Uterus (tissue), 4 donors: ENCODE data around the gene ACAD11. TPM values are rescaled to one million over a fixed set of nuclear protein-coding genes. Genes with fewer than 3 reads are reported as not detected.
A peak's percentile ranks its signal among the peaks of the same experiment; 100 is the strongest.
"Not testable (repeated sequence)": the region's sequence is repeated elsewhere in the genome, so short reads cannot be mapped to it uniquely, and the experiment has no call there.

Experiments used
- DNase-seq, 2 donors: peaks; one replicate each; pipeline ENCODE4 v3.0.0-alpha.2; 2019 to 2020
- H3K27ac ChIP-seq, 2 donors: fragments of 200-600 bp; sonication (generic); 1 replicate in 1 of 2; 2 replicates in 1 of 2; pipeline ENCODE4 v1.5.1; 2016 to 2018
- H3K27me3 ChIP-seq, 2 donors: fragments of 200-600 bp; sonication (generic); one replicate each; pipeline ENCODE4 v1.5.1; 2018 to 2019; ENCODE audit warnings: control low read depth in 1 of 2
- H3K36me3 ChIP-seq, 2 donors: fragments of 200-600 bp; sonication (generic); one replicate each; pipeline ENCODE4 v1.5.1; 2019; ENCODE audit warnings: control low read depth in 1 of 2
- H3K4me1 ChIP-seq, 2 donors: fragments of 200-600 bp; sonication (generic); one replicate each; pipeline ENCODE4 v1.5.1; 2018 to 2019; ENCODE audit warnings: control low read depth in 1 of 2
- H3K4me3 ChIP-seq, 2 donors: fragments of 200-600 bp; sonication (generic); 1 replicate in 1 of 2; 2 replicates in 1 of 2; pipeline ENCODE4 v1.5.1; 2018 to 2019; ENCODE audit warnings: mild to moderate bottlenecking in 1 of 2
- H3K9me3 ChIP-seq, 2 donors: fragments of 200-600 bp; sonication (generic); one replicate each; pipeline ENCODE4 v1.5.1; 2019; ENCODE audit warnings: control low read depth in 1 of 2
- POLR2A ChIP-seq, 2 donors: fragments of 450-650 bp; IDR thresholded peaks; one replicate each; pipeline ENCODE4 v1.6.1; 2016; ENCODE audit warnings: antibody characterized with exemption in 2 of 2, mild to moderate bottlenecking in 1 of 2, moderate library complexity in 1 of 2
- intact Hi-C: fragments of 100-400 bp; cut with DNase I; formaldehyde crosslinking; loops from one replicate; pipeline ENCODE4 v1.15.1; 2023; ENCODE audit warnings: low total_unique reads
- total RNA-seq, 4 donors: library from RNA; depleted of rRNA in 3 of 4; stranded (reverse); fragments of >200 nt in 3 of 4; gene quantifications; one replicate each; pipeline versions ENCODE4 v1.1.0 to v1.2.4, GENCODE V29; 2014 to 2023
- TF ChIP-seq, protein P1 (sequence below), 4 experiments: fragments of 200-600 bp in 2 of 4; fragments of 450-650 bp in 2 of 4; sonication (generic) in 2 of 4; IDR thresholded peaks; one replicate each; pipeline ENCODE4 v1.5.1; 2016 to 2019; ENCODE audit warnings: antibody characterized with exemption in 4 of 4, mild to moderate bottlenecking in 2 of 4, moderate library complexity in 1 of 4
- donor health status: DM: yes; HTN: yes; CAD: no.

ACAD11 gene
- total RNA-seq, 4 donors from 2014 or later = 24.7 to 115 (median 47.0) TPM

DNA sequence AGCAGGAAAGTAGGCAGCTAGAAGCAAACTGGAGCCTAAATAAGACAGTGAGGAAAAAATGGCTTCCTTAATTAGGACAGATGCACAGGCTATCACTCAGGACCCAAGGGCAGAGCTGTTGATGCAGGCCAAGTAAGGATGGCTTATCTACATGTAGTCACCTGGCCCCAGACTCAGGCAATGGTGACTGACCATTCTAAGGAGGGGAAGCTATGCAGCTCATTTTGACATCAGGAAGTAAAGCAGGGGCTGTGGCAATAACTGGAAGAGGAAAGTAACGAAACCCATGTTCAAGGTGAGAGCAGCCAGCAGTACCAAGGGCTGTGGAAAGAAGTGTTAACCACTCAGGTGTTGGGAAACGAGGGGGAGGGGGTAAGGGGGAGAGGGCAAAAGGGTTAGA lies 16.2 kb downstream of the ACAD11 start:
- no peaks in the 10 kb centered on the region for H3K9me3 ChIP-seq
- H3K27me3 ChIP-seq = no peaks in the 10 kb centered on the region
- no peaks in the 10 kb centered on the region for H3K4me1 ChIP-seq
- no peak for DNase-seq
- no peak overlapping the region for H3K27ac ChIP-seq
- no peak overlapping the region for H3K4me3 ChIP-seq
- intact Hi-C loops = loop anchor here (5.0 kb wide), 1 partner anchor 106 kb away; no protein-coding TSS in a partner anchor
- no peak for TF ChIP-seq POLR2A (IDR thresholded peaks at IDR 0.05)
- TF ChIP-seq, protein P1, sequence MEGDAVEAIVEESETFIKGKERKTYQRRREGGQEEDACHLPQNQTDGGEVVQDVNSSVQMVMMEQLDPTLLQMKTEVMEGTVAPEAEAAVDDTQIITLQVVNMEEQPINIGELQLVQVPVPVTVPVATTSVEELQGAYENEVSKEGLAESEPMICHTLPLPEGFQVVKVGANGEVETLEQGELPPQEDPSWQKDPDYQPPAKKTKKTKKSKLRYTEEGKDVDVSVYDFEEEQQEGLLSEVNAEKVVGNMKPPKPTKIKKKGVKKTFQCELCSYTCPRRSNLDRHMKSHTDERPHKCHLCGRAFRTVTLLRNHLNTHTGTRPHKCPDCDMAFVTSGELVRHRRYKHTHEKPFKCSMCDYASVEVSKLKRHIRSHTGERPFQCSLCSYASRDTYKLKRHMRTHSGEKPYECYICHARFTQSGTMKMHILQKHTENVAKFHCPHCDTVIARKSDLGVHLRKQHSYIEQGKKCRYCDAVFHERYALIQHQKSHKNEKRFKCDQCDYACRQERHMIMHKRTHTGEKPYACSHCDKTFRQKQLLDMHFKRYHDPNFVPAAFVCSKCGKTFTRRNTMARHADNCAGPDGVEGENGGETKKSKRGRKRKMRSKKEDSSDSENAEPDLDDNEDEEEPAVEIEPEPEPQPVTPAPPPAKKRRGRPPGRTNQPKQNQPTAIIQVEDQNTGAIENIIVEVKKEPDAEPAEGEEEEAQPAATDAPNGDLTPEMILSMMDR (IDR thresholded peaks at IDR 0.05) = no peak
- no peaks in the 10 kb centered on the region for H3K36me3 ChIP-seq

DNA sequence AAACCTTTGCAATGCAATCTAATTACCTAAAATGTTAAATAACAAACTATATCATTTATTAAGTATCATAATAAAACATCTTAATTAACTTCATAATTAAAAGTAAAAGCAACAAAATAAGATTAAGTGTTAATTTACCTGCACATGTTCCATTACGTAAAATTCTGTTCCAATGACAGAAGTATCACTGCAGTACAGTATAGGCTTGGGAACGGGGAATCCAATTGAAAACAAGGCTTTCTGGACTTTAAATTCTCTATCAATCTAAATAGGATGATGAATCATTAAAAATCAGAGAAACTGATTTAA lies 17.1 kb downstream of the ACAD11 start:
- intact Hi-C loops = loop anchor here (5.0 kb wide), 1 partner anchor 105 kb away; no protein-coding TSS in a partner anchor
- Histone ChIP-seq H3K4me3 (no peak overlapping the region), H3K36me3 (no peaks in the 10 kb centered on the region), H3K27ac (no peak overlapping the region), H3K9me3 (no peaks in the 10 kb centered on the region), H3K4me1 (no peaks in the 10 kb centered on the region), H3K27me3 (no peaks in the 10 kb centered on the region)
- no peak for TF ChIP-seq POLR2A (IDR thresholded peaks at IDR 0.05)
- TF ChIP-seq, protein P1 (IDR thresholded peaks at IDR 0.05) = peak in 1 of 4 experiments; percentile 1
- DNase-seq = no peak

DNA sequence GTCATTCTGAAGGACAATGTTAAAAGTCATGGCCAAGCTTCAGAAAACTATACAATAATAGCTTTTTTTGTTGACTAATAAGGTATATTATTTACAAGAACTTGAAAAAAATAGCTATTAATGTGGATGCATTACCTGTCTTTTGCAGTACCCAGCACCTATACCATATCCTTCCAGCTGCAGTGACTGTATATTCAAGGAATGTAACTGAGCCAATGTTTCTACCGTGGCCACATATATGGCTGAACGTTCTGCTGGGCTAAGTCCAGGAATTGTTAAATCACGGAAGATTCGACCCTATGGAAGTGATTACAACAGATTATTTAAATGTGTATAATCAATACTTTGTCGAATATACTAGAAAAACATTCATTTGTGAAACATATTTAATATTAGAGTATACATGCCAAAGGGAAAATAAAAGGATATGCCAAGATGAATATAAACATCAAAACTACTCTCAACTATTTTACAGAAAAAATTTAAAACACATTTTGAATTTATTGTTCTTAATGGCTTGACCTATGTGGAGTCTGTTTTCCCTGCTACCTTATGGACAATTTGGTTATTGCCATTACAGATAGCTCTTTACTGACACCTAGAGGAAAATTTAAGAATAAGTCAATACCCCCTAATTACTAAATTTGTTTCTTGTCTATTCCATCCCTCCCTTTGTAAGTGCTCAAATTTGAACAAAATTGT lies 17.6 kb downstream of the ACAD11 start:
- Histone ChIP-seq H3K27ac (no peak overlapping the region), H3K27me3 (no peaks in the 10 kb centered on the region), H3K36me3 (no peaks in the 10 kb centered on the region), H3K4me1 (no peaks in the 10 kb centered on the region), H3K4me3 (no peak overlapping the region), H3K9me3 (no peaks in the 10 kb centered on the region)
- intact Hi-C loops = loop anchor here (5.0 kb wide), 1 partner anchor 105 kb away; no protein-coding TSS in a partner anchor
- no peak for DNase-seq
- TF ChIP-seq POLR2A (IDR thresholded peaks at IDR 0.05) = no peak
- TF ChIP-seq, protein P1 (IDR thresholded peaks at IDR 0.05) = peak; percentile 78 to 82 (median 80)

DNA sequence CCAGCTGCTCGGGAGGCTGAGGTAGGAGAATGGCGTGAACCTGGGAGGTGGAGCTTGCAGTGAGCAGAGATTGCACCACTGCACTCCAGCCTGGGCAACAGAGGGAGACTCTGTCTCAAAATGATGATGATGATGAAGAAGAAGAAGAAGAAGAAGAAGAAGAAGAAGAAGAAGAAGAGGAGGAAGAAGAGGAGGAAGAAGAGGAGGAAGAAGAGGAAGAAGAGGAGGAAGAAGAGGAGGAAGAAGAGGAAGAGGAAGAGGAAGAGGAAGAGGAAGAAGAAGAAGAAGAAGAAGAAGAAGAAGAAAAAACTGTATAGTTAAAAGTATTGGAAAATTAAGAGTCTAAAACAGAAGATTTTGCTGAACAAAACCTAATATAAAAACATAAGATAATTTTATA lies 18.2 kb downstream of the ACAD11 start:
- not testable (repeated sequence) for H3K9me3 ChIP-seq, H3K27ac ChIP-seq, H3K27me3 ChIP-seq, DNase-seq, H3K36me3 ChIP-seq, H3K4me1 ChIP-seq, H3K4me3 ChIP-seq
- intact Hi-C loops = loop anchor here (5.0 kb wide), 1 partner anchor 104 kb away; no protein-coding TSS in a partner anchor

DNA sequence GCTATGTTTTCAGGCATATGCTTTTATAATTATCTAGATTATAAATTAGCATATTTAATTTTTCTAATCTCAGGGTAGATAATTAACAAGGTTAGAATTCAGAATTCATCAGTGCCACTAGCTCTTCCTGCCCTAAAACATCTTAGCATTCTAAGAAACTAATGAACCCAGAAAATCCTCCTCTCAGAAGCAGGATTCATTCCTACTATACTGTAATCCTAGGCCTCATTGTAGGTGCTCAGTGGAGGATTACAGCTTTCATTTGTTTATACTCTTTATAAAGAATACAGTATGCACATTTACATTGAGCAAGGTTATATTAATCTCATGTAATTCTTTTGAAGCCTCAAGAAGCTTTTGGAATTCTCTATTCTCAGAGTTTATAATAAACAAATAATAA lies 20.9 kb downstream of the ACAD11 start:
- no peak for TF ChIP-seq POLR2A (IDR thresholded peaks at IDR 0.05)
- TF ChIP-seq, protein P1 (IDR thresholded peaks at IDR 0.05) = no peak
- Histone ChIP-seq H3K9me3 (no peaks in the 10 kb centered on the region), H3K4me1 (no peaks in the 10 kb centered on the region), H3K27me3 (no peaks in the 10 kb centered on the region), H3K27ac (no peak overlapping the region), H3K36me3 (no peaks in the 10 kb centered on the region), H3K4me3 (no peak overlapping the region)
- no peak for DNase-seq
- intact Hi-C loops = no loop called here
